GM23338 (cell line): Measurements from ENCODE around the gene KRTAP25-1. TPM values are rescaled to one million over a fixed set of nuclear protein-coding genes. Genes with fewer than 3 reads are reported as not detected.

Experiments used
- ATAC-seq: fragments of 200-7000 bp; cut with Tn5 transposase; 3 replicates; pipeline ENCODE4 v1.9.1; 2020
- DNase-seq: peaks from one replicate; pipeline ENCODE4 v3.0.0-alpha.2; 2015; ENCODE audit warnings: low spot score
- H2AFZ ChIP-seq: fragments of 200-600 bp; sonication (generic); 2 replicates; pipeline ENCODE4 v1.8.0; 2016; ENCODE audit warnings: antibody characterized with exemption, mild to moderate bottlenecking, moderate library complexity
- H3F3A ChIP-seq: fragments of 200-600 bp; sonication (generic); replicated peaks from 2 replicates; pipeline ENCODE4 v1.8.0; 2017; ENCODE audit warnings: antibody characterized with exemption, mixed run types, low read depth
- H3K27ac ChIP-seq: fragments of 200-600 bp; sonication (generic); 2 replicates; pipeline ENCODE4 v1.6.1; 2016; ENCODE audit warnings: low read depth
- H3K27me3 ChIP-seq: fragments of 200-600 bp; sonication (generic); 2 replicates; pipeline ENCODE4 v1.8.0; 2016; ENCODE audit warnings: mild to moderate bottlenecking, mixed run types, moderate library complexity; ENCODE audit not compliant: insufficient read depth
- H3K36me3 ChIP-seq: fragments of 200-600 bp; sonication (generic); 2 replicates; pipeline ENCODE4 v1.8.0; 2016; ENCODE audit warnings: mild to moderate bottlenecking; ENCODE audit not compliant: insufficient read depth
- H3K4me1 ChIP-seq: fragments of 200-600 bp; sonication (generic); 2 replicates; pipeline ENCODE4 v1.8.0; 2016; ENCODE audit warnings: mild to moderate bottlenecking, moderate library complexity; ENCODE audit not compliant: insufficient read depth
- H3K4me2 ChIP-seq: fragments of 200-600 bp; sonication (generic); 2 replicates; pipeline ENCODE4 v1.7.1; 2017; ENCODE audit warnings: mixed run types
- H3K4me3 ChIP-seq: fragments of 200-600 bp; sonication (generic); 2 replicates; pipeline ENCODE4 v1.6.1; 2016; ENCODE audit warnings: mixed run types
- H3K79me2 ChIP-seq: fragments of 200-600 bp; sonication (generic); replicated peaks from 2 replicates; pipeline ENCODE4 v1.8.0; 2017; ENCODE audit warnings: mild to moderate bottlenecking; ENCODE audit not compliant: insufficient read depth
- H3K9me2 ChIP-seq: fragments of 200-600 bp; sonication (generic); 2 replicates; pipeline ENCODE4 v1.8.0; 2017; ENCODE audit not compliant: insufficient read depth
- H4K20me1 ChIP-seq: fragments of 200-600 bp; sonication (generic); replicated peaks from 2 replicates; pipeline ENCODE4 v1.8.0; 2017; ENCODE audit warnings: mild to moderate bottlenecking; ENCODE audit not compliant: insufficient read depth
- H3K27ac Mint-ChIP-seq: 2 replicates; pipeline ENCODE4 v1.8.0; 2020; ENCODE audit warnings: inconsistent platforms, mild to moderate bottlenecking, moderate library complexity, mixed read lengths
- H3K27me3 Mint-ChIP-seq: 3 replicates; pipeline ENCODE4 v1.8.0; 2022; ENCODE audit warnings: low read depth, mild to moderate bottlenecking, moderate library complexity, mixed read lengths, inconsistent platforms; ENCODE audit not compliant: insufficient read depth, poor library complexity
- H3K36me3 Mint-ChIP-seq: 3 replicates; pipeline ENCODE4 v1.8.0; 2021; ENCODE audit warnings: low read depth, mild to moderate bottlenecking, inconsistent platforms, moderate library complexity, mixed read lengths
- H3K4me1 Mint-ChIP-seq: 3 replicates; pipeline ENCODE4 v1.8.0; 2020; ENCODE audit warnings: mild to moderate bottlenecking, inconsistent platforms, mixed read lengths
- H3K4me3 Mint-ChIP-seq: 3 replicates; pipeline ENCODE4 v1.8.0; 2021; ENCODE audit warnings: moderate library complexity, mild to moderate bottlenecking, inconsistent platforms, mixed read lengths
- H3K9me3 Mint-ChIP-seq: 3 replicates; pipeline ENCODE4 v1.8.0; 2020; ENCODE audit warnings: moderate library complexity, mild to moderate bottlenecking, inconsistent platforms, mixed read lengths
- CTCF ChIP-seq, 2 experiments: fragments of 200-600 bp in 1 of 2; sonication (generic) in 1 of 2; conservative IDR thresholded peaks; 2 replicates each; pipeline versions ENCODE4 v1.5.1 to v1.6.1; 2016 to 2017; ENCODE audit warnings: antibody characterized with exemption in 2 of 2, low read depth in 2 of 2, mild to moderate bottlenecking in 2 of 2, moderate library complexity in 1 of 2
- EZH2phosphoT487 ChIP-seq: fragments of 200-600 bp; sonication (generic); IDR thresholded peaks from one replicate; pipeline ENCODE4 v1.8.1; 2018; ENCODE audit warnings: antibody characterized with exemption; ENCODE audit not compliant: unreplicated experiment
- REST ChIP-seq: IDR thresholded peaks from one replicate; pipeline ENCODE4 v1.6.1; 2018; ENCODE audit warnings: antibody characterized with exemption; ENCODE audit not compliant: unreplicated experiment
- ZNF331 ChIP-seq: fragments of 250-450 bp; sonication (Bioruptor Pico); IDR thresholded peaks from 2 replicates; pipeline ENCODE4 v1.5.0; 2020; ENCODE audit warnings: low read depth, mild to moderate bottlenecking, moderate library complexity
- polyA plus RNA-seq: library from polyadenylated mRNA; unstranded; fragments of >200 nt; fragmentation: Nextera tagmentation; extraction: Ambion mirVana; gene quantifications from 2 replicates; pipeline ENCODE4 v1.2.1, GENCODE V29; 2016
- total RNA-seq: library from RNA; depleted of rRNA; stranded (reverse); fragments of >200 nt; shearing (Covaris generic); gene quantifications from 2 replicates; pipeline ENCODE4 v1.2.3, GENCODE V29; 2014

The KRTAP25-1 gene
- total and polyA plus RNA-seq, 2 experiments from 2014 or later, result not detected

- TF ChIP-seq REST (no peak), ZNF331 (CRISPR knock-in tag) (no peak)
Observed at GRCh38 chr21:30271156-30271555, 18.2 kb downstream of the KRTAP25-1 start (continued).

- no peak for TF ChIP-seq REST
- Histone ChIP-seq H3K27ac (no peak overlapping the region), H3K9me2 (no peaks in the 10 kb centered on the region), H3K4me1 (no peaks in the 10 kb centered on the region), H3F3A (no peaks in the 10 kb centered on the region), H3K79me2 (no peaks in the 10 kb centered on the region), H3K4me2 (no peak overlapping the region), H2AFZ (no peak overlapping the region), H3K36me3 (no peaks in the 10 kb centered on the region), H3K4me3 (no peak overlapping the region), H4K20me1 (no peaks in the 10 kb centered on the region), H3K27me3 (no peaks in the 10 kb centered on the region)
- Mint-ChIP-seq H3K9me3 (no peaks in the 10 kb centered on the region), H3K27me3 (no peaks in the 10 kb centered on the region), H3K27ac (no peak overlapping the region), H3K4me3 (no peak overlapping the region), H3K36me3 (no peaks in the 10 kb centered on the region), H3K4me1 (no peaks in the 10 kb centered on the region)
- DNase-seq (no peak), ATAC-seq (no peak)
Observed at GRCh38 chr21:30269803-30270530, 19.3 kb downstream of the KRTAP25-1 start.

- Histone ChIP-seq H3K4me3 (no peak overlapping the region), H3K4me1 (no peaks in the 10 kb centered on the region), H3K27me3 (no peaks in the 10 kb centered on the region), H3K27ac (no peak overlapping the region), H3F3A (no peaks in the 10 kb centered on the region), H2AFZ (no peak overlapping the region), H3K79me2 (no peaks in the 10 kb centered on the region), H4K20me1 (no peaks in the 10 kb centered on the region), H3K4me2 (no peak overlapping the region), H3K36me3 (no peaks in the 10 kb centered on the region), H3K9me2 (no peaks in the 10 kb centered on the region)
- Mint-ChIP-seq H3K27me3 (no peaks in the 10 kb centered on the region), H3K27ac (peak overlapping the region; percentile 28; the same call in 1 of the 2 replicates), H3K9me3 (no peaks in the 10 kb centered on the region), H3K4me3 (no peak overlapping the region), H3K4me1 (no peaks in the 10 kb centered on the region), H3K36me3 (no peaks in the 10 kb centered on the region)
- peak; percentile 83 for DNase-seq
- peak; percentile 74 to 79 for TF ChIP-seq CTCF (conservative IDR thresholded peaks at IDR 0.05; ENCODE audit: low read depth in 2 of 2)
- no peak for TF ChIP-seq EZH2phosphoT487
- ATAC-seq, result peak; percentile 87
Observed at GRCh38 chr21:30268608-30269197, 20.6 kb downstream of the KRTAP25-1 start.
